Lower leg skin (tissue), 4 donors: Measurements from ENCODE around the gene TDRD7. TPM values are rescaled to one million over a fixed set of nuclear protein-coding genes. Genes with fewer than 3 reads are reported as not detected.

Experiments used
- DNase-seq, 2 donors: peaks; one replicate each; pipeline ENCODE4 v3.0.0-alpha.2; 2019; ENCODE audit warnings: low spot score in 2 of 2
- H3K4me3 ChIP-seq: fragments of 200-600 bp; sonication (generic); 2 replicates; pipeline ENCODE4 v1.5.1; 2017; ENCODE audit warnings: mild to moderate bottlenecking, low read depth; ENCODE audit not compliant: poor library complexity, severe bottlenecking
- CTCF ChIP-seq, 3 donors: fragments of 450-650 bp; IDR thresholded peaks; one replicate each; pipeline ENCODE4 v1.5.1; 2016; ENCODE audit warnings: antibody characterized with exemption in 3 of 3, mild to moderate bottlenecking in 3 of 3, moderate library complexity in 2 of 3
- POLR2A ChIP-seq, 2 donors: fragments of 450-650 bp; IDR thresholded peaks; one replicate each; pipeline ENCODE4 v1.6.1; 2016 to 2017; ENCODE audit warnings: antibody characterized with exemption in 2 of 2, mild to moderate bottlenecking in 1 of 2, moderate library complexity in 1 of 2
- WGBS, 2 donors: methylation state at CpG; one replicate each; pipeline ENCODE4 v1.1.5; 2018; 5-methylcytosine and 5-hydroxymethylcytosine counted together
- intact Hi-C: fragments of 100-400 bp; cut with DNase I; formaldehyde crosslinking; loops from one replicate; pipeline ENCODE4 v1.15.0; 2023; ENCODE audit warnings: low total_unique reads
- total RNA-seq, 4 donors: library from RNA; depleted of rRNA; stranded (reverse); fragments of >200 nt; gene quantifications; one replicate each; pipeline ENCODE4 v1.1.0, GENCODE V29; 2016

The TDRD7 gene
- total RNA-seq = 1 to 10 TPM; 3.6 to 8.2 (median 6.4) TPM

GRCh38 chr9:97411789-97412625, at the start of gene TDRD7:
Gene TDRD7 (plus strand): TSS chr9:97412096. CDS start chr9:97428466, 16,370 bp downstream.
- 0% methylated on average over 56 to 72 of the region's 115 CpGs for WGBS, 2 donors

GRCh38 chr9:97362777-97363545, 48.9 kb upstream of the TDRD7 start:
- 92 to 96% methylated on average over 5 of the region's 5 CpGs for WGBS, 2 donors
- intact Hi-C loops = no loop called here
- no peak for DNase-seq
- H3K4me3 ChIP-seq = no peak overlapping the region
- no peak for TF ChIP-seq POLR2A (IDR thresholded peaks at IDR 0.05)
- no peak for TF ChIP-seq CTCF (IDR thresholded peaks at IDR 0.05)

More at GRCh38 chr9:97411789-97412625, at the start of gene TDRD7:
- peak; percentile 71 to 96 for DNase-seq
- TF ChIP-seq CTCF (IDR thresholded peaks at IDR 0.05) = peak in 2 of 3 donors; percentile 43 to 82
- TF ChIP-seq POLR2A (IDR thresholded peaks at IDR 0.05) = no peak
- intact Hi-C loops = no loop called here
- peak within 1 kb of the TSS; percentile 93 for H3K4me3 ChIP-seq

- TF ChIP-seq POLR2A (IDR thresholded peaks at IDR 0.05) (no peak), CTCF (IDR thresholded peaks at IDR 0.05) (no peak)
- 83 to 84% methylated on average over 11 of the region's 11 CpGs for WGBS, 2 donors
- no peak for DNase-seq
- intact Hi-C loops = no loop called here
- no peak overlapping the region for H3K4me3 ChIP-seq
These were observed 48.1 kb upstream of the TDRD7 start for GRCh38 chr9:97363661-97364299.

GRCh38 chr9:97364769-97365490, 47.0 kb upstream of the TDRD7 start:
- intact Hi-C loops = no loop called here
- WGBS, 2 donors = 66 to 83% methylated on average over 8 of the region's 8 CpGs
- DNase-seq = peak in 1 of 2 donors; percentile 34
- TF ChIP-seq POLR2A (IDR thresholded peaks at IDR 0.05) = no peak
- TF ChIP-seq CTCF (IDR thresholded peaks at IDR 0.05) = no peak
- H3K4me3 ChIP-seq = no peak overlapping the region

- no peak for TF ChIP-seq POLR2A (IDR thresholded peaks at IDR 0.05)
- TF ChIP-seq CTCF (IDR thresholded peaks at IDR 0.05) = no peak
- no peak overlapping the region for H3K4me3 ChIP-seq
- WGBS, 2 donors = 92% methylated on average over 5 of the region's 5 CpGs
- intact Hi-C loops = no loop called here
- no peak for DNase-seq
These were observed 46.3 kb upstream of the TDRD7 start for GRCh38 chr9:97365634-97366033.
